BE2C (cell line): ENCODE measurements around the gene PGLYRP4.

Source experiments
- DNase-seq: peaks from one replicate; pipeline ENCODE4 v3.0.0-alpha.2; 2020
- H3K27me3 ChIP-seq: fragments of 250-450 bp; sonication (Bioruptor Pico); 2 replicates; pipeline ENCODE4 v1.5.1; 2020; ENCODE audit warnings: mild to moderate bottlenecking
- H3K36me3 ChIP-seq: fragments of 250-450 bp; sonication (Bioruptor Pico); 2 replicates; pipeline ENCODE4 v1.5.1; 2020; ENCODE audit warnings: mild to moderate bottlenecking
- H3K4me1 ChIP-seq: fragments of 250-450 bp; sonication (Bioruptor Pico); 2 replicates; pipeline ENCODE4 v1.5.1; 2020
- H3K4me3 ChIP-seq: 2 replicates; pipeline ENCODE4 v1.5.1; 2011; ENCODE audit warnings: low read depth, low read length
- H3K9me3 ChIP-seq: fragments of 250-450 bp; sonication (Bioruptor Pico); 2 replicates; pipeline ENCODE4 v1.5.1; 2020
- TF ChIP-seq, protein P1 (sequence below): IDR thresholded peaks from 2 replicates; pipeline ENCODE4 v1.5.1; 2012; ENCODE audit warnings: mild to moderate bottlenecking, low read depth, low read length

PGLYRP4 gene

DNA sequence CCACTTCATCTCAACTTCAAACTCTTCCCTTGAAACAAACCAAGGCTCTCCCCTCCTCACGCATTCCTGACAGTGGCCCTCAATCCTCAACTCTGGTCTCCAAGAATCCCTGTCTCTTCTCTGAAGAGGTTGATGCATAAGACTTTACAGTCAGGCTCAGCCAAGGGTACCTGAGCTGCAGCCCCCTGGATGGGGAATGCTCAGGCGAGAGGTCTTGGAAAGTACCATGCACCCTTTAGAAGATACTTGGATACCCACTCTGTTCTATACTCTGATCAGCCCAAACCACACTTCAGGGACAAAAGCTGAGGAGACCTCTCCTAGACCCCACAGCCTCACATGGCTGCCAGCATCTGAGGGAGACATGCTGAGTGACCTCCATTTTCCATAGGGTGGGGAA, 35.4 kb downstream of the PGLYRP4 start:
- no peaks in the 10 kb centered on the region for H3K9me3 ChIP-seq
- DNase-seq = no peak
- peaks cover 4% of the 10 kb centered on the region for H3K27me3 ChIP-seq
- no peaks in the 10 kb centered on the region for H3K36me3 ChIP-seq
- H3K4me3 ChIP-seq = no peak overlapping the region
- TF ChIP-seq, protein P1, sequence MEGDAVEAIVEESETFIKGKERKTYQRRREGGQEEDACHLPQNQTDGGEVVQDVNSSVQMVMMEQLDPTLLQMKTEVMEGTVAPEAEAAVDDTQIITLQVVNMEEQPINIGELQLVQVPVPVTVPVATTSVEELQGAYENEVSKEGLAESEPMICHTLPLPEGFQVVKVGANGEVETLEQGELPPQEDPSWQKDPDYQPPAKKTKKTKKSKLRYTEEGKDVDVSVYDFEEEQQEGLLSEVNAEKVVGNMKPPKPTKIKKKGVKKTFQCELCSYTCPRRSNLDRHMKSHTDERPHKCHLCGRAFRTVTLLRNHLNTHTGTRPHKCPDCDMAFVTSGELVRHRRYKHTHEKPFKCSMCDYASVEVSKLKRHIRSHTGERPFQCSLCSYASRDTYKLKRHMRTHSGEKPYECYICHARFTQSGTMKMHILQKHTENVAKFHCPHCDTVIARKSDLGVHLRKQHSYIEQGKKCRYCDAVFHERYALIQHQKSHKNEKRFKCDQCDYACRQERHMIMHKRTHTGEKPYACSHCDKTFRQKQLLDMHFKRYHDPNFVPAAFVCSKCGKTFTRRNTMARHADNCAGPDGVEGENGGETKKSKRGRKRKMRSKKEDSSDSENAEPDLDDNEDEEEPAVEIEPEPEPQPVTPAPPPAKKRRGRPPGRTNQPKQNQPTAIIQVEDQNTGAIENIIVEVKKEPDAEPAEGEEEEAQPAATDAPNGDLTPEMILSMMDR = no peak
- no peaks in the 10 kb centered on the region for H3K4me1 ChIP-seq

DNA sequence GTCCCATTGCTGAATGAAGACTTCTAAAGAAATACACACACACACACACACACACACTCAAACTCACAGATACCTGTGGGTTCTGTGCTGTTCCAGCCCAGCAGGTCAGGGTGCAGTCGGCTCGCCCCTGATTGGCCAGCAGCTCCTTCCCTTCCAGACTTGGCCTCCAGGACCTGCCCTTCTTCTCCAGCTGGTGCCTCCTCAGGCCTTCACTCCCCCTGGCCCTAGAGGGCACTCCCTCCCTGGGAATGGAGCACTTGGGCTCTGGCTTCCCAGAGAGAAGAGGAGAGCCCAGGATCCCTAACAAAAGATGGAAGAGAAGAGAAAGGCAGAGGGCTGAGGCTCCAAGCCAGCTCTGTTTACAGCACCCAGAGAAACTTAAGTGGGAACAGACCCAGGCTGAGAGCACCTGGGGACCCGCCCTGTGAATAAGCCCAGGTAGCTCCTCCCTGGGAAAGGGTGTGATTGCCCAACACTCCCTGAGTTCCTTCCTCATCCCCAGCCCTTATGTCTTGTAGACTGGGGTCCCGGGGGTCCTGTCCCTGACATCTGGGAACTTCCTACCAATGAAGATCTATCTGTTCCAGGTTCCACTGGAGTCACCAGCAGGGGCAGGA, 36.0 kb downstream of the PGLYRP4 start, which contains the start of gene PGLYRP3:
TSS of gene PGLYRP3 (minus strand) at position 383 of the 617 bp plus-strand sequence. CDS start 2,287 bp downstream, outside the sequence.
- Histone ChIP-seq H3K4me1 (no peaks in the 10 kb centered on the region), H3K4me3 (no peak within 1 kb of the TSS), H3K36me3 (no peaks in the 10 kb centered on the region), H3K9me3 (no peaks in the 10 kb centered on the region), H3K27me3 (peaks cover 4% of the 10 kb centered on the region)
- DNase-seq = no peak
- TF ChIP-seq, protein P1 = no peak

DNA sequence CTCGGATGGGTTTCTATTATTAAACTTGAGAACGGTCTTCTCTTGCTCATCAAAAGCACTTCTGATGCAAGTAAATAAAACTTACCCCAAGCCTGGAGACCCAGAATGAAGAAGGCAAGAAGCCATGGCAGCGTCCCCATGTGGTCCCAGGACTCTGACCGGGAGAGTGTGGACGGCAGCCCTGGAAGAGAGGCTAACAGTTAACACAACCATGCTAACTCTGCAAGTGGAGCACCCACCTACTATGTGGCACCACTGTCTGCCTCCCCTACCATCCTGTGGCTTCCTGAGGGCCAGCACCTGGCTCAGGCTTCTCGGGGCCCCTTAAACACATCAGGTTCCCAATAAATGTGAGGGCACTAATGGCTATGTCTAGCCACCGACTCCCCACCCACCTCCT, 38.1 kb downstream of the PGLYRP4 start:
- Histone ChIP-seq H3K9me3 (no peaks in the 10 kb centered on the region), H3K36me3 (no peaks in the 10 kb centered on the region), H3K4me3 (no peak overlapping the region), H3K4me1 (no peaks in the 10 kb centered on the region), H3K27me3 (peaks cover 10% of the 10 kb centered on the region)
- DNase-seq = no peak
- TF ChIP-seq, protein P1 = no peak

DNA sequence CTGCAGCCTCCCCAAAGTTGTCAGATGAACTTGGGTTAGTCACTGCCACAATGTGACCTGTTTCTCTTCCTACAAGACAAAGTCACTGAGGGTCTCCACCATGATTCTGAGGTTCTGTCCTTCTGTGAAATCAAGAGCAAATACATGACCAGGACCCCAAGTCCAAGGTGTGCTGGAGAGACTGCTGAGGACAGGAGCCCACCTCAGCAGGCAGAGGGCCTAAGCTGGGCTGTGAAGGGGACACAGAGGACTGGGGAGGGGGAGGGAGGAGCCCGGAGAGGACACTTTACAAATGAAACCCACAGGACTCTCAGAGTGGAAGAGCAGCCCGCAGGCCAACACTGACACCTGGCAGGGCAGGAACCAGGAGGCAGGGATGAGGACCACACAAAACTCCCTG, 39.2 kb downstream of the PGLYRP4 start:
- TF ChIP-seq, protein P1 = no peak
- no peak for DNase-seq
- no peaks in the 10 kb centered on the region for H3K36me3 ChIP-seq
- no peaks in the 10 kb centered on the region for H3K4me1 ChIP-seq
- peaks cover 10% of the 10 kb centered on the region for H3K27me3 ChIP-seq
- no peak overlapping the region for H3K4me3 ChIP-seq
- H3K9me3 ChIP-seq = no peaks in the 10 kb centered on the region

DNA sequence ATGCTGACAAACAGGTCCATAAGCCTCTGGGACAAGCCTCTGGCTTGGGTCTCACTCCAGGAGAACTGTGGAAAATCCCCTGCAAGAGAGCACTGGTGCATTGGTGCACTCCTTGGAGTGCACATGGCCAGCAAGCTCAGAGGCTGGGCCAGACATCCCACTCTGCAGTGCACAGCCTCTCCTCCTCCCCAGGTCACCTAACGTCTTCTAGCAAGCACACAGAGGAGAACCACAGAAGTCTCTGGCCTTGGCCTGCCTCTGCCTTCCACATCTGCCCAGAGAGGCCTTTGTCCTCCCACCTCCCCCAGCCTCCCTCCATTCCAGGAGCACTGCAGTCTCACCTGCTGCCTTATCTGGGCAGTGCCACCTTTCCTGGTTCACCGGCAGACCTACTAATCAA, 40.1 kb downstream of the PGLYRP4 start:
- Histone ChIP-seq H3K4me1 (no peaks in the 10 kb centered on the region), H3K9me3 (no peaks in the 10 kb centered on the region), H3K4me3 (no peak overlapping the region), H3K36me3 (no peaks in the 10 kb centered on the region), H3K27me3 (peaks cover 10% of the 10 kb centered on the region)
- TF ChIP-seq, protein P1 = no peak
- no peak for DNase-seq

DNA sequence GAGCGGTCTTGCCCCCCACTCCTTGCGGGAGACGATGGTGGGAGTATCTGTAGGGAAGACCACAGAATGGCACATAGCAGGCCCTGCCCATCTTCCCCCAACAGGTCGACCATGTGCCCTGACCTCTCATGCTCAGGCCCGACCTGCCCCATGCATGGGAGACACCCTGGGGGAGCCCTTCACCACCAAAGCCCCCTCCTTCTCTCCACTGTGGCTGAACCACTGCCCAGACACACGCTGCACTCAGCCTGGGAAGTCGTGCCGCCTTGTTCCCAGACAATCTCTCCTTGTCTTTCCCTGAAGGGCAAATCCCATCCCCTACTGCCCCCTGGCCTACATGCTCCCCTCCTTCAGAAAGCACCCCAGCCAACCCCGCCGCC, 41.4 kb downstream of the PGLYRP4 start:
- H3K4me3 ChIP-seq = no peak overlapping the region
- peaks cover 10% of the 10 kb centered on the region for H3K27me3 ChIP-seq

More for the DNA sequence above, 41.4 kb downstream of the PGLYRP4 start:
- DNase-seq = no peak
- H3K36me3 ChIP-seq = no peaks in the 10 kb centered on the region
- no peaks in the 10 kb centered on the region for H3K4me1 ChIP-seq
- H3K9me3 ChIP-seq = no peaks in the 10 kb centered on the region
- TF ChIP-seq, protein P1 = no peak
